PFSK-1 (cell line): ENCODE measurements around the gene PEX6.

Experiments
- FOXP2 ChIP-seq: optimal IDR thresholded peaks from 2 replicates; pipeline ENCODE3; 2011; ENCODE audit warnings: borderline replicate concordance, control low read depth, inconsistent platforms; ENCODE audit not compliant: insufficient read depth; ENCODE audit errors: extremely low read length, extremely low read depth
- POLR2AphosphoS5 ChIP-seq: IDR thresholded peaks from 2 replicates; pipeline ENCODE4 v1.6.1; 2012; ENCODE audit warnings: low read depth, mild to moderate bottlenecking, control low read depth, low read length, moderate library complexity
- REST ChIP-seq, 2 experiments: IDR thresholded peaks; 2 replicates each; pipeline versions ENCODE4 v1.6.1 to v1.8.0; 2011 to 2012; ENCODE audit warnings: low read depth in 2 of 2, low read length in 2 of 2, control low read depth in 1 of 2, inconsistent platforms in 1 of 2, mild to moderate bottlenecking in 1 of 2, moderate library complexity in 1 of 2; ENCODE audit not compliant: insufficient read depth in 1 of 2
- SIN3A ChIP-seq: IDR thresholded peaks from 2 replicates; pipeline ENCODE4 v1.6.1; 2012; ENCODE audit warnings: mild to moderate bottlenecking, low read length, moderate library complexity, borderline replicate concordance; ENCODE audit not compliant: insufficient read depth
- TAF1 ChIP-seq: IDR thresholded peaks from 2 replicates; pipeline ENCODE4 v1.6.1; 2012; ENCODE audit warnings: low read length, control low read depth, borderline replicate concordance; ENCODE audit not compliant: insufficient read depth

Gene PEX6

GRCh38 chr6:43020847-43021246 lies 41.9 kb upstream of the PEX6 start:
- TF ChIP-seq SIN3A: no peak
- no peak for TF ChIP-seq REST (IDR thresholded peaks at IDR 0.05; ENCODE audit: insufficient read depth in 1 of 2, low read depth in 2 of 2, low read length in 2 of 2)
- TF ChIP-seq TAF1: no peak
- no peak for TF ChIP-seq FOXP2
- no peak for TF ChIP-seq POLR2AphosphoS5

GRCh38 chr6:43020052-43020705 lies 41.2 kb upstream of the PEX6 start:
- no peak for TF ChIP-seq REST (IDR thresholded peaks at IDR 0.05; ENCODE audit: insufficient read depth in 1 of 2, low read depth in 2 of 2, low read length in 2 of 2)
- no peak for TF ChIP-seq SIN3A
- no peak for TF ChIP-seq TAF1
- no peak for TF ChIP-seq POLR2AphosphoS5
- no peak for TF ChIP-seq FOXP2

GRCh38 chr6:43019152-43019551 lies 40.2 kb upstream of the PEX6 start:
- TF ChIP-seq REST (IDR thresholded peaks at IDR 0.05; ENCODE audit: insufficient read depth in 1 of 2, low read depth in 2 of 2, low read length in 2 of 2) (no peak), POLR2AphosphoS5 (no peak), FOXP2 (no peak), SIN3A (no peak), TAF1 (no peak)

GRCh38 chr6:43016943-43017334 lies 38.0 kb upstream of the PEX6 start:
- TF ChIP-seq POLR2AphosphoS5 (0 out of 2 replicates have a peak, but pooled peaks have one; percentile 4), REST (IDR thresholded peaks at IDR 0.05; ENCODE audit: insufficient read depth in 1 of 2, low read depth in 2 of 2, low read length in 2 of 2) (no peak)
